GM20000 (cell line): ENCODE measurements around the gene AMDHD2.

Experiments used
- DNase-seq: peaks from one replicate; pipeline ENCODE4 v3.0.0; 2012; ENCODE audit warnings: low spot score
- CTCF ChIP-seq: IDR thresholded peaks from 2 replicates; pipeline ENCODE4 v1.5.1; 2012; ENCODE audit warnings: mild to moderate bottlenecking, control low read depth; ENCODE audit errors: extremely low read depth, missing control alignments

Gene AMDHD2

DNA sequence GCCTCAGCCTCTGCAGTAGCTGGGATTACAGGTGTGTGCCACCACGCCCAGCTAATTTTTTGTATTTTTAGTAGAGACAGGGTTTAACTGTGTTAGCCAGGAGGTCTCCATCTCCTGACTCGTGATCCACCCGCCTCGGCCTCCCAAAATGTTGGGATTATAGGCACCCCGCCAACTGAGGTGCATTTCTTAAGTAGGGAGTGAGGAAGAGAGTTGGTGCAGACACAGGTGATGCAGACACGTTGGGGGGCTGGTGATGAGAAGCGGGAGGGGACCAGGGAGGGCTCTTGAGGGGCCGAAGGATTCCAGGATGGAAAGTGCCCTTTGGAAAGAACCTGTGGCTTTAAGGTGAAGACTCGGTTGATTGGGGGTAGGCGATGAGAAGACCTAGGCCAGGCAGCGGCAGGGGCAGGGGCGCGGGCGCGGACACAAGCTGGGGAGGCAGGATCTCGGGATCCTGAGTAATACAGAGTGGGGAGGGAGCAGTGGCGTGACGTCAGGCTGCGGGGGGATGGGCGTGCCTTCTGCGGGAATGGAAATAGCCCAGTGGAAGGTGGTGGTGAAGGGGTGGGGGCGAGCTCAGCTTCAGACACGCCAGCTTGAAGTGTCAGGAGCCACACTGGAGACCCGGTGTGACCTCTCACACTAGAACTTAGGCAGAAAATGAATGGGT is 8.9 kb upstream of the AMDHD2 start:
- DNase-seq = no peak
- no peak for TF ChIP-seq CTCF

GRCh38 chr16:2511996-2512734 is 8.0 kb upstream of the AMDHD2 start:
- TF ChIP-seq CTCF = no peak
- DNase-seq = no peak

DNA sequence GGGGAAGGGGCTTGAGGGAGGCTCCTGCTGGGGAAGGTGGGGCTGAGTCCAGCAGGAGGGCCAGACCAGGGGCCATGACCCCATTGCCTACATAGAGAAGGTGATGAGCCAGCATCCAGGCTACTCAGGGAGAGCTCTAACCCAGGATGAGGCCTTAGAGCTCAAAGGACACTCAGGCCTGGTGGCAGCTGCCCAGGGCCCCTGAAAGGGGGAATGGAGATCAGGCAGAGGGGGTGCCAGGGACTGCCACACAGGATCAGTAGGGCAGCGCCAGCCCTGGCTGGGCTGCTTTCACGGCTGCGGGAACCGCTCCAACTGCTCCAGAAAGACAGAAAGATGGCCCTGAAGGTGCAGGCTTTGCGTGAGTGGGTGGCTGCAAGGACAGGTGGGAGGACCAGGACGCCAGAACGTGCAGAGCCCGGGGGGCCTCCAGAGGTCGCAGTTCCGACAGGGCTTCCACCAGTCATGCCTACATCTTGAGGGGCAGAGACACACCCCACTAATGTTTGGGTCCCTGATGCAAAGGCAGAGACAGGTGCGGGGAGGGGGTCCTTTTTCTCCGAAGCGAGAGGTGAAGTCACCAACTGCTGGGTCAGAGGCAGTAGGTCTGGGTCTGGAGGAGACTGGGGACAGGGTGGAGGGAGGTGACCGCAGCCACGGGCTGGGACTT is 7.3 kb upstream of the AMDHD2 start:
- peak; percentile 58 for DNase-seq
- no peak for TF ChIP-seq CTCF

DNA sequence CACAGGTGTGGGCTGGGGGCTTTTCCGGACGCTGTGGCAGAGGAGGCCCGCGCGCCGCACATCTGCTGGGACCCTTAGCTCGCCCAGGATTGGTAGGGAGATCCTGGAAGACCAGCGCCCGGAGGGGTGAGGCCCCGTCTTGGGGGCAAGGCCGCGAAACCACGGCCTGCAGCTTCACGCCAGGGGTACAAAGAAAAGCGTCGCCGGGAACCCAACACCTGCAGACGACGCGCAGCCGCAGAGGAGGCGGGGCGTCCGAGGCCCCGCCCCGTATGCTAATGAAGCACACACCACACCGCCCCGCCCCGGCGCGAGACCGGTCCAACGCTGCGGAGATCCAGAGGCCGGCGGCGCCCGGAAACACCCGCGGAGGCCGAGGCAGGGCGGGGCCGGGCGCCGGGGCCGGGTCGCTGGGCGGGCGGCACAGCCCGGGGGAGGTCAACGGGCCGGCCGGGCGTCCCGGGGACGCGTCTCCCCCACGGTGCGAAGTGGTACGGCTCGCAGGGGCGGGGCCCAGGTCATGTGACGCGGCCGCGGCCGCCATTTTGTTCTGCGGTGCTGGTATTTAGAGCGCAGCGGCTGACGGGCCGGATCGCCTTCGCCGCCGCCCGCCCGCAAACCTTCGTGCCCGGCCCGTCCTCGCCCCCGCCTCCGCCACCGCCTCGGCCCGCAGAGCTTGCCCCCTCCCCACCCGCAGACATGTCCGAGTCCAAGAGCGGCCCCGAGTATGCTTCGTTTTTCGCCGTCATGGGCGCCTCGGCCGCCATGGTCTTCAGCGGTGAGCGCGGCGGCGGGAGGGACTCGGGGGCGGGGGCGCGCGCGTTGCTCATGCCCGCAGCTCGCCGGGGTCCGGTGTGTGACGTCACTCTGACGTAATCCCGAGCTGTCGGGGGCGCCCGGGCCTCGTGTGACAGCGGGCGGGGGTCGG is 6.5 kb upstream of the AMDHD2 start, which contains the start of gene ATP6V0C:
ATP6V0C (plus strand) TSS at position 548 of the 928 bp plus-strand sequence; CDS start at position 700, 152 bp downstream.
- DNase-seq = peak; percentile 98
- TF ChIP-seq CTCF = no peak

DNA sequence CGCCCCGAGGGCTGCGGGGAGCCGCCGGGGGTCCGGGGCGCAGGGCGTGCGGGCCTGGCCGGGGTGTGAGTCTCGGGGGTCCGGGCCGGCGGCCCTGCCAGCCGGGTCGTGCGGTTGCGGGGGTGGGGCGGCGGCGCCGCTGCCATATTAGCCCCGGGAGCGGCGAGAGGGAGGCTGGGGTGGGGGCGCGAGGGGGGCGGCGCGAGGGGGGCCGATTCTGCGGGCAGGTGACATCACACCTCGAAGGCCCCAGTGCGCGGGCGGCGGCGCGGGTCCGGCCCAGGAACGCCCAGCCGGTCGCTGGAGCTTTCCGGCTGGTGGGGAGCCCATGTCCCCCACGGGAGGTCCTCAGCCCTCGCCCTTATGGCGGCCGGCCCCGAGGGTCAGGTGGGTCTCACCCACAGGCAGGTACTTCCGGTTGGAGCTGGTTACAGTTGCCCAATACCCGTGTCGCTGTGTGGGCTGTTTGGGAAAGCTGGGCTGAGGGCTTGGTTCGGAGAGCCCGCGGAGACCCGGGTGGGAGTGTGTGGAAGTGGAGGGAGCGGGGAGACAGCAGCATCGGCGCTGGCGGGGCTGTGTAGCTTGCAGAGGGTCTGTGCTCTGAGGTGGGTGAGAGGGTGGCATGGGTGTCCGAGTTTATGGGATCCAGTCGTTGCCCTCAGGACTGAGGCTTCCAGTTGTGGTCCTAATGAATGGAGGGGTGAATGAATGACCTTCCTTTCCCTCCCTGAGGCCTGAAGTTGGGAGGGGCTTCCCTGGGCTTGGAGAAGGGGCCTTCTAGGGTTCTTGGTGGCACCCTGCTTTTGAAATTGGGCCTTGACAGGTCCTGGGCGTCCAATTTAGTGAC is 5.6 kb upstream of the AMDHD2 start:
- TF ChIP-seq CTCF = no peak
- no peak for DNase-seq

- no peak for TF ChIP-seq CTCF
- no peak for DNase-seq
Measured at GRCh38 chr16:2515180-2515851, 4.9 kb upstream of the AMDHD2 start.
